Dedifferentiated amniotic fluid mesenchymal stem cell (primary cell): Measurements from ENCODE around the gene RFC3.
A peak's percentile ranks its signal among the peaks of the same experiment; 100 is the strongest.
"Not testable (repeated sequence)": the region's sequence is repeated elsewhere in the genome, so short reads cannot be mapped to it uniquely, and the experiment has no call there.

ENCODE experiments used
- DNase-seq: peaks from one replicate; pipeline ENCODE4 v3.0.0-alpha.2; 2016; ENCODE audit errors: extremely low spot score

The RFC3 gene

GRCh38 chr13:33812829-33813228 is 5.1 kb upstream of the RFC3 start:
- not testable (repeated sequence) for DNase-seq

GRCh38 chr13:33815011-33815550 is 2.9 kb upstream of the RFC3 start:
- no peak for DNase-seq

- DNase-seq, result no peak
These were observed 1.0 kb upstream of the RFC3 start for GRCh38 chr13:33816912-33817311.

GRCh38 chr13:33817513-33817900 is 442 bp upstream of the RFC3 start:
- DNase-seq, result no peak

- no peak for DNase-seq
These were observed 7.1 kb downstream of the RFC3 start for GRCh38 chr13:33825083-33825482.

GRCh38 chr13:33827139-33827538 is 9.2 kb downstream of the RFC3 start:
- no peak for DNase-seq

- no peak for DNase-seq
These were observed 10.6 kb downstream of the RFC3 start for GRCh38 chr13:33828431-33829129.

GRCh38 chr13:33832872-33833271 is 14.9 kb downstream of the RFC3 start:
- DNase-seq, result no peak

GRCh38 chr13:33838647-33839046 is 20.7 kb downstream of the RFC3 start:
- peak; percentile 44 for DNase-seq

- DNase-seq, result no peak
These were observed 22.5 kb downstream of the RFC3 start for GRCh38 chr13:33840402-33840801.

GRCh38 chr13:33842207-33842606 is 24.3 kb downstream of the RFC3 start:
- DNase-seq, result no peak

- no peak for DNase-seq
These were observed 25.0 kb downstream of the RFC3 start for GRCh38 chr13:33842986-33843385.

GRCh38 chr13:33845572-33846302 is 27.8 kb downstream of the RFC3 start:
- no peak for DNase-seq

GRCh38 chr13:33846303-33847062 is 28.5 kb downstream of the RFC3 start:
- no peak for DNase-seq

- no peak for DNase-seq
These were observed 31.3 kb downstream of the RFC3 start for GRCh38 chr13:33849211-33849610.

- no peak for DNase-seq
These were observed 37.5 kb downstream of the RFC3 start for GRCh38 chr13:33855371-33855895.

- DNase-seq, result no peak
These were observed 41.8 kb downstream of the RFC3 start for GRCh38 chr13:33859691-33860303.

GRCh38 chr13:33860526-33860925 is 42.6 kb downstream of the RFC3 start:
- no peak for DNase-seq

- DNase-seq, result no peak
These were observed 44.1 kb downstream of the RFC3 start for GRCh38 chr13:33862016-33862415.

GRCh38 chr13:33863188-33863789 is 45.3 kb downstream of the RFC3 start:
- no peak for DNase-seq

GRCh38 chr13:33865945-33866344 is 48.0 kb downstream of the RFC3 start:
- DNase-seq, result no peak
